Effector memory CD8-positive, alpha-beta T cell (primary cell): Measurements from ENCODE around the gene PKP4.
"Not testable (repeated sequence)": the region's sequence is repeated elsewhere in the genome, so short reads cannot be mapped to it uniquely, and the experiment has no call there.

ENCODE experiments used
- ATAC-seq: fragments of 150-1000 bp; cut with Tn5 transposase; replicated peaks from 2 replicates; pipeline ENCODE4 v1.10.0; 2021; ENCODE audit warnings: mild to moderate bottlenecking, moderate library complexity
- DNase-seq, 3 experiments: peaks; one replicate each; pipeline ENCODE4 v3.0.0; 2021
- H3K27ac Mint-ChIP-seq, 2 donors: one replicate each; pipeline ENCODE4 v1.8.0; 2022; ENCODE audit warnings: mild to moderate bottlenecking in 2 of 2, mixed read lengths in 2 of 2, moderate library complexity in 2 of 2
- H3K27me3 Mint-ChIP-seq, 2 donors: one replicate each; pipeline ENCODE4 v1.8.0; 2022; ENCODE audit warnings: mixed read lengths in 2 of 2
- H3K36me3 Mint-ChIP-seq: one replicate; pipeline ENCODE4 v1.8.0; 2022; ENCODE audit warnings: mild to moderate bottlenecking, moderate library complexity, mixed read lengths; ENCODE audit not compliant: insufficient read depth
- H3K4me1 Mint-ChIP-seq, 2 donors: one replicate each; pipeline ENCODE4 v1.8.0; 2022; ENCODE audit warnings: low read depth in 2 of 2, mixed read lengths in 2 of 2
- H3K4me3 Mint-ChIP-seq, 2 donors: one replicate each; pipeline ENCODE4 v1.8.0; 2022; ENCODE audit warnings: mild to moderate bottlenecking in 2 of 2, mixed read lengths in 2 of 2, moderate library complexity in 2 of 2
- H3K9me3 Mint-ChIP-seq, 2 donors: one replicate each; pipeline ENCODE4 v1.8.0; 2022; ENCODE audit warnings: mixed read lengths in 2 of 2

PKP4 gene

DNA sequence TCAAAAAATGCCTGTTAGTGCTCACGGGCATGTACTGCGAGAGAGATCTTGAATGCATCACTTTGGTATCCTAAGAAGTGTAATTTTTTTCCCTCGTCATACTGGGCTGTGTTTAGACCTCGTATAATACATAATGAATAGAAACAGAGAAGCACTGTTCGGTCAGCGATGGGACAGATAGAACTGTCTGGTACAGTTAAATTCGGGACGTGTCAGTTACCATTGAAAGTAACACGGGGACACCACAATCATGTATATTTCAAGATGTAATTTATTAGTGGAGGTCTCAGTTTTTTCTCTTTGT lies 1.8 kb downstream of the PKP4 start:
- Mint-ChIP-seq H3K27me3 (no peaks in the 10 kb centered on the region), H3K27ac (peak overlapping the region; percentile 84 to 94), H3K9me3 (no peaks in the 10 kb centered on the region), H3K36me3 (peaks cover 13% of the 10 kb centered on the region), H3K4me1 (peaks cover 17 to 21% of the 10 kb centered on the region in 2 donors), H3K4me3 (peak overlapping the region; percentile 92)
- DNase-seq (no peak), ATAC-seq (no peak)

DNA sequence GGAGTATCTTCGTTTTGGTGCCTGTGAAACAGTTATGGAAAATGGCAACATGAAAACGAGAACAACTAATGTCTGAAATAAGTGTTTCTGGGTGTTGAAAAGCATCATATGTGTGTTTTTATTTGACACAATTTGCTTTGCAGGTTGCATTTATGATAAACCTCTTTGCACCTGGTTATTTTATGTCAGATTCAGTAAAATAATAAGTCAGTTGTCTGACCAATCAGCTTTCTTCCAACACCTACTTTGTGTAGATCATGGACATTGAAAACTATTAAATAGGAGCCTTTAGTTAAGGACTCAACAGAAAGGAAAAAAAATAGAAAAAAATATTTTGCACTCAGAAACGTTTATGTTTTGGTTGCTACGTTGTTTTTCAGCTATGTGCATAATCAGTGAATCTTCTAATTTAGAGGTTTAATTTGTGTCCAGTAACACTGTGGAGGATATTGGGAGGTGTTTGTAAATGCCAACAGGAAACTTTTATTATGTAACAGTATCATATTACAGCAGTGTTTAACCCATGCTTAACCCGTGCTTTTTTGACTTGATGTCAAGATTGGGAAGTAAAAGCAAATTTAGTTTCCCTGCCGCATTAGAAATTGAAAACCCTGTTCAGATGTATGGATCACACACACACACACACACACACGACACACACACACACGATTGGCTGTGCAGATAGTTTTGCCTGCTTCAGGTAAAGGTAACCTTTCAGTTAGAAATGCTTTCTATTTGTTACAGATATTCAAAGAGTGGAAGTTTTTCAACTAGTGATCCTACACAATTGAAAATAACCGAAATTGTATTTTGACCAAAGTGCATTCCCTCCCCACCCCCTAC lies 2.6 kb downstream of the PKP4 start:
- Mint-ChIP-seq H3K4me1 (peaks cover 17 to 21% of the 10 kb centered on the region in 2 donors), H3K4me3 (peak overlapping the region in 1 of 2 donors; percentile 92), H3K36me3 (peaks cover 15% of the 10 kb centered on the region), H3K27me3 (no peaks in the 10 kb centered on the region), H3K9me3 (no peaks in the 10 kb centered on the region), H3K27ac (no peak overlapping the region)
- ATAC-seq (no peak), DNase-seq (no peak)

DNA sequence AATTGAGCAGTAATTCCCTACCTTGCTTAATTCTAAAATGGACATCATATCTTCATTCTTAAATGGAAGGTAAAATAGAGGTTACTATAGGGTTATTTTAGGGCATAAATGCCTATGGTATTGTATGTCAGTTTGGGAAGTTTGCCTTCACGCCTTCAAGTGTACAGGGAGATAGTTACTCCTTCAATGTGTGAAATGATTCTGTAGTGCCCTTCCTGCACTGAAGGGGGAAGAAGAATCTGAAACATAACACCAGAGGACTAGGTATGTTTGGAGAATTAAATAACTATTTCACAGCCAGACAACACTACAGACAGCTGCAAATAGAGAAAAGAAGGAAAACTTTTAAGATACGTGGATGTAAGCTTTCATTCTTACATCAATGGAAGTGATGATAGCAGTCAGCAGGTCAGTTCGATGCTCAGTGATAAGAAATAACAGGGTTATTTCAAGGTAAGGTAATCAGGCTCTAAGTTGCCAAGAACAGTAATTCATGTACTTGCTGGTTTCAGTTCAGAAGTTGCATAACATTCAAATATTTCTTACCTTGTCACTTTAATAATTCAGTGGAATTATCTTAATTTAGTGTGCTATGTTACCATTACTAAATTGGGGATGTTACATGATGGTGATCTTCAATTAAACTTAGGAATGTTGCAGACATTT lies 4.0 kb downstream of the PKP4 start:
- Mint-ChIP-seq H3K4me3 (no peak overlapping the region), H3K27me3 (no peaks in the 10 kb centered on the region)
- no peak for DNase-seq

DNA sequence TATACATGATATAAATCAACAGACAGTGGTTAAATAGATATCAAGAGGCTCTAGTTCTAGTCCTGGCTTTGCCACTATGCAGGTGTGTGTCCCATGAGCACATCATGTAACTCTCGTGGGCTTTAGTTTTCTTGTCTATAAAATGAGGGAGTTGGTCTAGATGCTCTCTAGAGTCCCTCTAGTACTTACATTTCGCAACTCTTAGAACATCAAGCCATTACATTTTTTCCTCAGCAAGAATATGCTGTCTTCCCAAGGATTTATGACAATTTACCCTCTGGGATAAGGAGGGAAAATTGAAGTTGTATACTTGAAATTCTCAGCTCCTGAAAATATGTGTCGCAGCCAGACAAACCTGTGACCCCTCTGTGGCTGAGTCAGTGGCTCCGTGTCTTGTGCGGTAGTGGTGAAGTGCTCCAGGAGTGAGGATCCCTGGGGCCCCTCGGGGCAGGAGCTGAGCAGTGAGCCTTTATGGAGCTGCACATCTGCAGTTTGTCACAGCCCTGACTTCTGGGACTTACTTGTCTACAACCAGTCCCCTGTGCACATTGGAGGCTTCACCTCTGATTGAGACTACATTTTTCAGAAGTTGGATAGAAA lies 6.8 kb downstream of the PKP4 start:
- ATAC-seq: no peak
- H3K4me1 Mint-ChIP-seq: peaks cover 4 to 6% of the 10 kb centered on the region in 2 donors
- no peak overlapping the region for H3K27ac Mint-ChIP-seq
- H3K36me3 Mint-ChIP-seq: peaks cover 2% of the 10 kb centered on the region
- no peaks in the 10 kb centered on the region for H3K27me3 Mint-ChIP-seq
- H3K9me3 Mint-ChIP-seq: no peaks in the 10 kb centered on the region
- H3K4me3 Mint-ChIP-seq: no peak overlapping the region
- no peak for DNase-seq

More for the DNA sequence above, 4.0 kb downstream of the PKP4 start:
- no peak for ATAC-seq
- Mint-ChIP-seq H3K27ac (no peak overlapping the region), H3K9me3 (no peaks in the 10 kb centered on the region), H3K4me1 (peaks cover 17 to 20% of the 10 kb centered on the region in 2 donors), H3K36me3 (peaks cover 15% of the 10 kb centered on the region)

DNA sequence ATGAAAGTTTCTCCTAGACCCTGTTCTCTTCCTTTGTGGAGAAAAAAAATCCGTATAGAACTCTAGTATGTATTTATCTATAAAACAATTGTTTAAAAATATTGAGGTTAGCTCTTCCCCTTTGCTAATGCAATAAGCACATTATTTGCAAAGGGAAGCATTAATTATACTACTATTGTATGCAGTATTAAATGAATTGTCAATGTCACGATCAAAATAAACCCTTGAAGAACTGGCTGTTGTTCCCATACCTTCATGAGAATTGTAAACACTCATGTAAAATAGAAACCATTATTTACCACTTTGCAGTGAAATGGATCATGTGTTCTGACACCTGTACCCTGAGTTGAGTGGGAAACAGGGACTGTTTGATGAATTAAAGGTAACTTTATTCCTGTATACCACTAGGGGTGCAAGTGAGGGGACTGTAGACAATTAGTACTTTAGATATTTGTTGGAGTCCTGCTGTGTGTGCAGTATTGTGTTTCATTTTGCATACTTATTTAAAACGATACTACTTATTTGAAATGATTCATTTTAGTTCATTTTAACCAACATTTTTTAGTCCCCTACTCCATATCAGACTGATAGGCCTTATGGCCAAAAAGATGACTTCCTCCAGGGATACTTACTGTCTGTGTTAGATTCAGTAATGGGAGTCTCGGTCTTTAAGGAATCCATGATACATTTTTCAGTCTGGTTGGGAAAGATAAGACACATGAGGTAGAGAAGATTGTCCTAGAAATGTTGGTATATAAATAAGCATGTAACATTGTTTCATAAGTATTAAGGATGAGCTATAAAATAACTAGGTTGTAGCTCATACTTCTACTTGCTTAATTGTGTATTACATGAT lies 7.9 kb downstream of the PKP4 start:
- H3K27ac Mint-ChIP-seq: no peak overlapping the region
- peak; percentile 73 for ATAC-seq
- peaks cover 2% of the 10 kb centered on the region for H3K36me3 Mint-ChIP-seq
- DNase-seq: no peak
- no peaks in the 10 kb centered on the region for H3K9me3 Mint-ChIP-seq
- no peaks in the 10 kb centered on the region for H3K27me3 Mint-ChIP-seq
- H3K4me3 Mint-ChIP-seq: no peak overlapping the region
- peaks cover 3 to 4% of the 10 kb centered on the region in 2 donors for H3K4me1 Mint-ChIP-seq

DNA sequence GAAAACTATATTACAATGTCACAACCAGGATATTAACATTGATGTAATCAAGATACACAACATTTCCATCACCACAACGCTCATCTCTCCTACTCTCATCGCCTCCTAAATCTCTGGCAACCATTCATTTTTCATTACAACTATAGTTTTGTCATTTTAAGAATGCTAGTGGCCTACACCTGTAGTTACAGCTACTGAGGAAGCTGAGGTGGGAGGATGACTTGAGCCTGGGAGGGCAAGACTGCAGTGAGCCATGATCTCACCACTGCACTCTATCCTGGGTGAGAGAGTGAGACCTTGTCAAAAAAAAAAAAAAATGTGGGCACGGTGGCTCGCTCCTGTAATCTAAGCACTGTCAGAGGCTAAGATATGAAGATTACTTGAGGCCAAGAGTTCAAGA lies 10.5 kb downstream of the PKP4 start:
- Mint-ChIP-seq H3K4me1 (peaks cover 0 to 1% of the 10 kb centered on the region in 2 donors), H3K36me3 (peaks cover 2% of the 10 kb centered on the region), H3K27ac (no peak overlapping the region), H3K27me3 (no peaks in the 10 kb centered on the region), H3K4me3 (no peak overlapping the region), H3K9me3 (no peaks in the 10 kb centered on the region)
- ATAC-seq (no peak), DNase-seq (no peak)

DNA sequence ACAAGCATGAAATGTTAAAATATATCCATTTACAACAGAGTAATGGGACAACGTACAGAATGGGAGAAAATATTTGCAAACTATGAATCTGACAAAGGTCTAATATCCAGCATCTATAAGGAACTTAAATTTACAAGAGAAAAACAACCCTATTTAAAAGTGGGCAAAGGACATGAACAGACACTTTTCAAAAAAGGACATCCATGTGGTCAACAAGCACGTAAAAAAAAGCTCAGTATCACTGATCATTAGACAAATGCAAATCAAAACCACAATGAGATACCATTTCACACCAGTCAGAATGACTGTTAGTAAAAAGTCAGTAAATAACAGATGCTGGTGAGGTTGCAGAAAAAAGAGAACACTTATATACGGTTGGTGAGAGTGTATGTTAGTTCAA lies 16.1 kb downstream of the PKP4 start:
- not testable (repeated sequence) for H3K27me3 Mint-ChIP-seq, H3K9me3 Mint-ChIP-seq, H3K36me3 Mint-ChIP-seq, H3K4me3 Mint-ChIP-seq, H3K4me1 Mint-ChIP-seq, H3K27ac Mint-ChIP-seq, ATAC-seq, DNase-seq

DNA sequence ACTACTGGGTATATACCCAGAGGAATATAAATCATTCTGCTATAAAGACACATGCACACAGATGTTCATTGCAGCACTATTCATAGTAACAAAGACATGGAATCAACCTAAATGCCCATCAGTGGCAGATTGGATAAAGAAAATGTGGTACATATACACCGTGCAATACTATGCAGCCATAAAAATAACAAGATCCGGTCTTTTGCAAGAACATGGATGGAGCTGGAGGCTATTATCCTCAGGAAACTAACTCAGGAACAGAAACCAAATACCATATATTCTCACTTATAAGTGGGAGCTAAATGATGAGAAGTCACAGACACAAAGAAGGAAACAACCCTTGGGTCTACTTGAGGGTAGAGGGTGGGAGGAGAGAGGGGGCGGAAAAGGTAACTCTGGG lies 16.5 kb downstream of the PKP4 start:
- H3K4me1 Mint-ChIP-seq, ATAC-seq, H3K27ac Mint-ChIP-seq, H3K27me3 Mint-ChIP-seq, H3K36me3 Mint-ChIP-seq, DNase-seq, H3K4me3 Mint-ChIP-seq, H3K9me3 Mint-ChIP-seq: not testable (repeated sequence)

DNA sequence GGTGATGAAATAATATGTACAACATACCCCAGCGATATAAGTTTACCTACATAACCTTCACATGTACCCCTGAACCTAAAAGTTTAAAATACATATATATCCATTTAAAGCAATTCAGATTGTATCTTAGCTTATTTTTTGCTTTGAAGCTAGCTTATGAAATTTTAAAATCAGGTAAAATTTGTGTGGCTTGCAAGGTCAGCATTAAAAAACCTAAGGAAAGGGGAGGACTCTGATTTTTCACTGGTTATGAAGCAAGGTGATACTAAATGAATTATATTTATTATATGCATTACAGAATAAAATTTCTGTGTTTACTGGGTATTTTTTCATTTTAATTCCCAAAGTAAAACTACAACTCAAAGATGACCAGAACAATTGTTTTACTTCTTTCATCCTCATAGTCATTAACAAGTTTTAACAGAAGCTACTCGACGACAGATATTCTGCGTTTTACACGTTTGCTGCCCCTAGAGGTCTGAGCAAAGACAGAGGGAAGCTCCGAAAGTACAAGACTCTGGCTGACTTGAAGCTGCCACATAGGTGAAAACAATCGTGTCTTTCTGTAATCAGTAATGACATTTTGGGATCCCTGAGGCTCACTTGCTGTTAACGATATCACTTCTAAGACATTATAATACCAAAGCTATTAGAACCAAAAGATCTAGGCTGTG lies 17.1 kb downstream of the PKP4 start:
- Mint-ChIP-seq H3K27ac (no peak overlapping the region), H3K9me3 (no peaks in the 10 kb centered on the region), H3K36me3 (no peaks in the 10 kb centered on the region), H3K27me3 (no peaks in the 10 kb centered on the region), H3K4me1 (peaks cover 8 to 9% of the 10 kb centered on the region in 2 donors), H3K4me3 (no peak overlapping the region)
- no peak for DNase-seq
- ATAC-seq: no peak

DNA sequence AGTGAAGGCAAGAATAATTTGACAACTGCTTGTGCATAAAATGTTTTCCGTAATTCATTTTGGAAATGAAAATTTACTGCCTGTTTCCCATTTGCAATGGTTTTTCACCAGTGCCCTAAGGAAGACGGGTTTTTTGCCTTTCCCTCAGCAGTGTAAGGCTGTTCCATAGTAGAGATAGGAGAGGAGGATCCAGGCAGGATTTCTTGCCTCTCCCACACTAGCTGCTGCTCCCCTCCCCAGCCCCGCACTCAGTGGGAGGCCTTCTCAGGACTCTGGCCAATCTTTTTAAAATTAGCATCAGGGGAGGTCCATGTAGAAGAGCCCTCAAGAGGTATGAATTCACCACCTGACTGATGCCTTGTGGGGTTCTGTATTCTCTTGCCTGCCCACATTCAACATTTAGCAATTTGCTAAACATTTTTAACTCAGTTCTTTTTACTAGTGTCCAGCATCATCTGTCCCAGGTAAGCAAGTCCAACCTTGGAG lies 17.8 kb downstream of the PKP4 start:
- DNase-seq, H3K4me1 Mint-ChIP-seq, H3K4me3 Mint-ChIP-seq, ATAC-seq, H3K9me3 Mint-ChIP-seq, H3K27ac Mint-ChIP-seq, H3K36me3 Mint-ChIP-seq, H3K27me3 Mint-ChIP-seq: not testable (repeated sequence)

DNA sequence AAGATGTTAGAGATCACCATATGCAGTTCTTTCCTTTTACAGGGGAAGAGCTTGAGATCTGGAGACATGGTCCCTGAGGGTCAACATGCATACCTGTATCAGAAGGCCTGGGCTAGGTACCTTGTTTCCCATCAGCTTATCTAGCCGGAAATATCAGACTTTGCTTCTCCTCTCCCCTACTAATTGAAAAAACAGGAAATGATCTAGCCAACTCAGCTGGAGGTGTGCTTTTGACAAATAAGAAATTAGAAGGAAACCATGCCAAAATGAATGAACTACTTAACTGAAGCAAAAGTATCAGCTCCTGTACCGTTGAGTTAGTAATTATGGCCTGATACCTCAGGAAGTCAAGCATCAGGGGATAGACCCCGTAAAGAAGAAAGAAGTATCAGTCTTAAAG lies 20.4 kb downstream of the PKP4 start:
- DNase-seq (no peak), ATAC-seq (no peak)
- H3K27me3 Mint-ChIP-seq: no peaks in the 10 kb centered on the region
- no peak overlapping the region for H3K4me3 Mint-ChIP-seq
- no peaks in the 10 kb centered on the region for H3K9me3 Mint-ChIP-seq
- H3K36me3 Mint-ChIP-seq: no peaks in the 10 kb centered on the region
- peak overlapping the region; percentile 53 to 79 for H3K27ac Mint-ChIP-seq
- peaks cover 7 to 11% of the 10 kb centered on the region in 2 donors for H3K4me1 Mint-ChIP-seq

DNA sequence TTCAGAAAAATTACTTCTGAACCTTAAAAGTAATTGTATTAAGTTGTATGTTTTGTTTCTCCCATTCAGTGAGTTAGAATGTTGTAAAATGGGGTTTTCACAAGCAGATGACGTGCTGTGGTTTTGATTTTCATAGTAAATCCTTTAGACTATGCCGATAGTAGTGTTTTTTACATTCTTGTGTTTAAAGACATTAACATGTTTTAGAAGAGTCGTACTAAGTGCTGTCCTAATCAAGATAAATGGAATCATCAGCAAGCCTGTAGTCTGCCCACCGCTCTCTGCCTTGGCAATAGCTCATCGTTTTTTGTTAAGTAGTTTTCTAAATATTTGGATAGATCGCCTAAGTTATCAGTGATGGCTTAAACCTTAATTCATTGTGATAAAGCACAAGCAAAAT lies 21.5 kb downstream of the PKP4 start:
- Mint-ChIP-seq H3K27ac (no peak overlapping the region), H3K27me3 (no peaks in the 10 kb centered on the region), H3K4me3 (no peak overlapping the region), H3K9me3 (no peaks in the 10 kb centered on the region), H3K4me1 (peaks cover 7 to 17% of the 10 kb centered on the region in 2 donors), H3K36me3 (no peaks in the 10 kb centered on the region)
- no peak for ATAC-seq
- DNase-seq: no peak

DNA sequence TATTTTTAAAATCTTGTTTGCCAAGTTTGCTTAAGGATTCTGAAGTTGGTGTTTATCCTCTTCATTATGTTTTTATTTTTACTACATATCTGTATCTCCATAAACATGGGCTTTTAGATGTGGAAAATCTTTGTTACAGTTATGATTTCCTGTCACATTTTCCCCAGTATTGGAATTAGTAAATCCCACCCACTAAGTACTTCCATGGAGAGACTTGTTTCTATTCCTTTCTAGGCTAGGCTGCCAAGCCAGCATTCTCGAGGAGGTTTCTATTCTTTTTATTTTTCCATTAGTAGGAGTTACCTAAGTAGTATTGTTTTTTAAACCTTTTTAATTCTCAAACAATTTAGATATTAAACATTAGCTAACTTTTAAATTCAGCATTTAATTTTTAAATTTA lies 22.1 kb downstream of the PKP4 start:
- Mint-ChIP-seq H3K9me3 (no peaks in the 10 kb centered on the region), H3K4me3 (no peak overlapping the region), H3K4me1 (peaks cover 7 to 17% of the 10 kb centered on the region in 2 donors), H3K36me3 (no peaks in the 10 kb centered on the region), H3K27ac (no peak overlapping the region), H3K27me3 (no peaks in the 10 kb centered on the region)
- ATAC-seq: no peak
- no peak for DNase-seq
